ENCODE data around the gene FLNB. TPM values are rescaled to one million over a fixed set of nuclear protein-coding genes. Genes with fewer than 3 reads are reported as not detected.

FLNB gene
- total and polyA plus RNA-seq, 2 of the 13 experiments (the other 11 are each of a cell fraction or from before 2014, with no cell fraction given), result 106 to 130 TPM

GRCh38 chr3:58009026-58009748, 965 bp downstream of the FLNB start:
- no TSS peak for BruUV-seq (replicated peaks)
- FAIRE-seq, result no peak
- Histone ChIP-seq H2AFZ (ENCODE audit: low read length) (no peak overlapping the region), H3K9ac (ENCODE audit: insufficient read depth, low read depth, low read length) (peak overlapping the region; percentile 92), H3K79me2 (ENCODE audit: insufficient read depth, low read length) (peaks cover 59% of the 10 kb centered on the region), H3K27me3 (ENCODE audit: control insufficient read depth in 1 of 2, insufficient read depth in 2 of 2, low read length in 2 of 2) (no peaks in the 10 kb centered on the region; a peak in 1 of 5 replicates), H4K20me1 (ENCODE audit: insufficient read depth, low read length) (peaks cover 49% of the 10 kb centered on the region), H3K4me2 (ENCODE audit: low read depth, low read length) (peak overlapping the region; percentile 90), H3K36me3 (replicated peaks in 1 of 2; ENCODE audit: control insufficient read depth in 1 of 2, insufficient read depth in 2 of 2, low read length in 2 of 2) (peaks cover 5 to 9% of the 10 kb centered on the region in 2 experiments; a peak in 3 of 5 replicates), H3K4me3 (replicated peaks in 1 of 3; ENCODE audit: insufficient read depth in 1 of 3, low read depth in 2 of 3, low read length in 3 of 3) (peak overlapping the region; percentile 93 to 100 (median 99)), H3K27ac (ENCODE audit: extremely low read length, insufficient read depth, low read length) (peak overlapping the region; percentile 74), H3K4me1 (ENCODE audit: insufficient read depth, low read length) (peaks cover 61% of the 10 kb centered on the region), H3K9me3 (ENCODE audit: low read length) (no peaks in the 10 kb centered on the region)
- ChIA-PET CTCF (ENCODE audit: low intra/inter-chr PET ratio, low total read pairs) (no interaction called here), POLR2A (interaction anchor here (0.9 to 4.7 kb wide), 11 partner anchors 10 to 165 kb away, joined by 3 to 21 read pairs (median 4); no protein-coding TSS in a partner anchor)
- no peak for DNase-seq (ENCODE audit: low spot score)
- in situ Hi-C loops (cut with HindIII; ENCODE audit: extremely low pct_ligation_motif_present, low pct_unique_long_range_greater_than_20kb), result loop anchor here (5.0 kb wide), 2 partner anchors 47 to 103 kb away; no protein-coding TSS in a partner anchor
- 0% methylated on average over 16 of the region's 33 CpGs for WGBS (ENCODE audit: low lambda C conversion rate)
- ATAC-seq, result peak; percentile 43
- intact Hi-C loops (cut with micrococcal nuclease; ENCODE audit: unreplicated experiment), result loop anchor here (2.0 to 5.0 kb wide), 3 partner anchors 47 to 163 kb away; no protein-coding TSS in a partner anchor
- TF ChIP-seq YEATS2 (CRISPR knock-in tag; IDR thresholded peaks at IDR 0.05; ENCODE audit: borderline replicate concordance) (no peak), AFF4 (CRISPR knock-in tag; IDR thresholded peaks at IDR 0.05) (no peak), ZNF501 (CRISPR knock-in tag; IDR thresholded peaks at IDR 0.05) (peak; percentile 71; the same call in 1 of the 2 replicates), ZNF558 (CRISPR knock-in tag; IDR thresholded peaks at IDR 0.05; ENCODE audit: borderline replicate concordance) (0 out of 2 replicates have a peak, but pooled peaks have one; percentile 49), BRF2 (CRISPR knock-in tag; IDR thresholded peaks at IDR 0.05) (no peak), ATF4 (CRISPR knock-in tag; IDR thresholded peaks at IDR 0.05) (peak in 1 of 2 experiments; percentile 30; a peak in 1 of 4 replicates), ZNF7 (CRISPR knock-in tag; IDR thresholded peaks at IDR 0.05) (no peak), SRF (IDR thresholded peaks at IDR 0.05; ENCODE audit: low read depth, low read length) (no peak), ZNF713 (CRISPR knock-in tag; IDR thresholded peaks at IDR 0.05) (no peak), KLF6 (CRISPR knock-in tag; IDR thresholded peaks at IDR 0.05) (no peak), ASH2L (IDR thresholded peaks at IDR 0.05; ENCODE audit: insufficient read length, low read depth, low read length) (peak; percentile 23), ZNF343 (CRISPR knock-in tag; IDR thresholded peaks at IDR 0.05) (no peak), AGO2 (optimal IDR thresholded peaks at IDR 0.05; ENCODE audit: low read depth, low read length) (peak; percentile 34), PRMT3 (CRISPR knock-in tag; IDR thresholded peaks at IDR 0.05; ENCODE audit: borderline replicate concordance, low read depth) (no peak), FOXA3 (CRISPR knock-in tag; IDR thresholded peaks at IDR 0.05) (no peak), ZNF629 (CRISPR knock-in tag; conservative IDR thresholded peaks at IDR 0.05) (peak; percentile 84), TGIF2 (CRISPR knock-in tag; IDR thresholded peaks at IDR 0.05) (0 out of 2 replicates have a peak, but pooled peaks have one; percentile 34), ZNF296 (CRISPR knock-in tag; conservative IDR thresholded peaks at IDR 0.05) (no peak), HHEX (CRISPR knock-in tag; IDR thresholded peaks at IDR 0.05) (no peak)
